Germinal center (tissue), 1 donor: ENCODE data around the gene SH2D3C.

ENCODE experiments used
- DNase-seq: peaks from one replicate; pipeline ENCODE4 v3.0.0; 2012; ENCODE audit warnings: mixed read lengths, low spot score

SH2D3C gene

GRCh38 chr9:127778280-127779135 lies at the start of gene SH2D3C:
TSS of gene SH2D3C (minus strand) at chr9:127778666. CDS start at chr9:127778627, 39 bp downstream.
- peak; percentile 67 for DNase-seq

GRCh38 chr9:127826253-127826913 lies 47.9 kb upstream of the SH2D3C start:
- no peak for DNase-seq

GRCh38 chr9:127825319-127826051 lies 47.0 kb upstream of the SH2D3C start:
- peak; percentile 28 for DNase-seq

GRCh38 chr9:127822108-127822507 lies 43.6 kb upstream of the SH2D3C start:
- DNase-seq, result no peak

GRCh38 chr9:127818574-127818973 lies 40.1 kb upstream of the SH2D3C start:
- no peak for DNase-seq

GRCh38 chr9:127817881-127818434 lies 39.5 kb upstream of the SH2D3C start:
- no peak for DNase-seq

GRCh38 chr9:127816728-127817127 lies 38.3 kb upstream of the SH2D3C start:
- DNase-seq, result no peak

GRCh38 chr9:127816362-127816725 lies 37.9 kb upstream of the SH2D3C start:
- DNase-seq, result no peak

- no peak for DNase-seq
These were observed 37.3 kb upstream of the SH2D3C start for GRCh38 chr9:127815512-127816361.

- DNase-seq, result no peak
These were observed 36.4 kb upstream of the SH2D3C start for GRCh38 chr9:127814619-127815511.

GRCh38 chr9:127813686-127814226 lies 35.3 kb upstream of the SH2D3C start:
- no peak for DNase-seq

GRCh38 chr9:127812936-127813675 lies 34.6 kb upstream of the SH2D3C start:
- no peak for DNase-seq

- no peak for DNase-seq
These were observed 33.5 kb upstream of the SH2D3C start for GRCh38 chr9:127812011-127812410.

GRCh38 chr9:127810378-127811187 lies 32.1 kb upstream of the SH2D3C start:
- DNase-seq, result no peak

- peak; percentile 31 for DNase-seq
These were observed 31.3 kb upstream of the SH2D3C start for GRCh38 chr9:127809540-127810377.

GRCh38 chr9:127809002-127809539 lies 30.6 kb upstream of the SH2D3C start:
- DNase-seq, result no peak

GRCh38 chr9:127808347-127809001 lies 30.0 kb upstream of the SH2D3C start:
- DNase-seq, result no peak
